Memory B cell (primary cell): ENCODE measurements around the gene MLKL.

Experiments
- ATAC-seq: fragments of 150-1000 bp; cut with Tn5 transposase; 2 replicates; pipeline ENCODE4 v1.10.0; 2021; ENCODE audit warnings: low read depth, mild to moderate bottlenecking, moderate library complexity
- DNase-seq, 2 donors: peaks; one replicate each; pipeline ENCODE4 v3.0.0; 2022; ENCODE audit warnings: low spot score in 2 of 2
- H3K27ac Mint-ChIP-seq: one replicate; pipeline ENCODE4 v1.8.0; 2022; ENCODE audit warnings: mild to moderate bottlenecking, moderate library complexity, mixed read lengths
- H3K27me3 Mint-ChIP-seq: one replicate; pipeline ENCODE4 v1.8.0; 2022; ENCODE audit warnings: mixed read lengths
- H3K36me3 Mint-ChIP-seq: one replicate; pipeline ENCODE4 v1.8.0; 2022; ENCODE audit warnings: mild to moderate bottlenecking, mixed read lengths
- H3K4me1 Mint-ChIP-seq: one replicate; pipeline ENCODE4 v1.8.0; 2022; ENCODE audit warnings: mixed read lengths
- H3K4me3 Mint-ChIP-seq: one replicate; pipeline ENCODE4 v1.8.0; 2022; ENCODE audit warnings: mild to moderate bottlenecking, moderate library complexity, mixed read lengths
- H3K9me3 Mint-ChIP-seq: one replicate; pipeline ENCODE4 v1.8.0; 2022; ENCODE audit warnings: mixed read lengths

The MLKL gene

GRCh38 chr16:74738113-74738541 lies 37.5 kb upstream of the MLKL start:
- Mint-ChIP-seq H3K36me3 (peaks cover 7% of the 10 kb centered on the region), H3K9me3 (no peaks in the 10 kb centered on the region), H3K27me3 (peaks cover 3% of the 10 kb centered on the region), H3K27ac (no peak overlapping the region), H3K4me3 (no peak overlapping the region), H3K4me1 (peaks cover 2% of the 10 kb centered on the region)
- ATAC-seq (no peak), DNase-seq (no peak)

GRCh38 chr16:74737521-74737920 lies 36.9 kb upstream of the MLKL start:
- H3K4me1 Mint-ChIP-seq = peaks cover 2% of the 10 kb centered on the region
- ATAC-seq (no peak), DNase-seq (no peak)
- peaks cover 3% of the 10 kb centered on the region for H3K27me3 Mint-ChIP-seq
- H3K36me3 Mint-ChIP-seq = peaks cover 11% of the 10 kb centered on the region
- no peak overlapping the region for H3K27ac Mint-ChIP-seq
- H3K9me3 Mint-ChIP-seq = no peaks in the 10 kb centered on the region
- H3K4me3 Mint-ChIP-seq = no peak overlapping the region

- Mint-ChIP-seq H3K27ac (no peak overlapping the region), H3K9me3 (no peaks in the 10 kb centered on the region), H3K4me3 (no peak overlapping the region), H3K4me1 (peaks cover 2% of the 10 kb centered on the region), H3K36me3 (peaks cover 12% of the 10 kb centered on the region), H3K27me3 (peaks cover 3% of the 10 kb centered on the region)
- no peak for ATAC-seq
- DNase-seq = no peak
Observed at GRCh38 chr16:74736531-74737157, 36.0 kb upstream of the MLKL start.

GRCh38 chr16:74735554-74735953 lies 34.9 kb upstream of the MLKL start:
- Mint-ChIP-seq H3K27me3 (peaks cover 3% of the 10 kb centered on the region), H3K9me3 (no peaks in the 10 kb centered on the region), H3K36me3 (peaks cover 13% of the 10 kb centered on the region), H3K4me3 (no peak overlapping the region), H3K4me1 (peaks cover 2% of the 10 kb centered on the region), H3K27ac (no peak overlapping the region)
- DNase-seq (no peak), ATAC-seq (no peak)

- no peak overlapping the region for H3K4me3 Mint-ChIP-seq
- DNase-seq (no peak), ATAC-seq (no peak)
- H3K4me1 Mint-ChIP-seq = peaks cover 2% of the 10 kb centered on the region
- peaks cover 13% of the 10 kb centered on the region for H3K36me3 Mint-ChIP-seq
- no peak overlapping the region for H3K27ac Mint-ChIP-seq
- H3K27me3 Mint-ChIP-seq = peaks cover 3% of the 10 kb centered on the region
- no peaks in the 10 kb centered on the region for H3K9me3 Mint-ChIP-seq
Observed at GRCh38 chr16:74735162-74735452, 34.4 kb upstream of the MLKL start.

GRCh38 chr16:74734361-74735161 lies 33.9 kb upstream of the MLKL start:
- Mint-ChIP-seq H3K27ac (no peak overlapping the region), H3K36me3 (peaks cover 10% of the 10 kb centered on the region), H3K9me3 (no peaks in the 10 kb centered on the region), H3K4me1 (no peaks in the 10 kb centered on the region), H3K27me3 (no peaks in the 10 kb centered on the region), H3K4me3 (no peak overlapping the region)
- DNase-seq (no peak), ATAC-seq (no peak)

GRCh38 chr16:74732707-74733350 lies 32.2 kb upstream of the MLKL start:
- Mint-ChIP-seq H3K36me3 (peaks cover 11% of the 10 kb centered on the region), H3K4me3 (no peak overlapping the region), H3K27me3 (no peaks in the 10 kb centered on the region), H3K9me3 (no peaks in the 10 kb centered on the region), H3K4me1 (no peaks in the 10 kb centered on the region), H3K27ac (no peak overlapping the region)
- no peak for DNase-seq
- no peak for ATAC-seq

GRCh38 chr16:74731853-74732477 lies 31.3 kb upstream of the MLKL start:
- ATAC-seq = no peak
- H3K27me3 Mint-ChIP-seq = no peaks in the 10 kb centered on the region
- H3K27ac Mint-ChIP-seq = no peak overlapping the region
- peaks cover 2% of the 10 kb centered on the region for H3K9me3 Mint-ChIP-seq
- H3K4me1 Mint-ChIP-seq = no peaks in the 10 kb centered on the region
- no peak for DNase-seq
- peaks cover 16% of the 10 kb centered on the region for H3K36me3 Mint-ChIP-seq
- no peak overlapping the region for H3K4me3 Mint-ChIP-seq

- H3K36me3 Mint-ChIP-seq = peaks cover 24% of the 10 kb centered on the region
- no peak for ATAC-seq
- no peak overlapping the region for H3K27ac Mint-ChIP-seq
Observed at GRCh38 chr16:74729783-74730683, 29.4 kb upstream of the MLKL start.

GRCh38 chr16:74727903-74728302 lies 27.2 kb upstream of the MLKL start:
- Mint-ChIP-seq H3K4me3 (no peak overlapping the region), H3K27ac (no peak overlapping the region), H3K27me3 (peaks cover 3% of the 10 kb centered on the region), H3K36me3 (peaks cover 21% of the 10 kb centered on the region), H3K4me1 (no peaks in the 10 kb centered on the region), H3K9me3 (peaks cover 2% of the 10 kb centered on the region)
- ATAC-seq (no peak), DNase-seq (no peak)

More at GRCh38 chr16:74729783-74730683, 29.4 kb upstream of the MLKL start:
- no peak overlapping the region for H3K4me3 Mint-ChIP-seq
- DNase-seq = no peak
- H3K4me1 Mint-ChIP-seq = no peaks in the 10 kb centered on the region
- peaks cover 2% of the 10 kb centered on the region for H3K9me3 Mint-ChIP-seq
- no peaks in the 10 kb centered on the region for H3K27me3 Mint-ChIP-seq

- no peak for ATAC-seq
- DNase-seq = no peak
- no peak overlapping the region for H3K27ac Mint-ChIP-seq
- H3K4me1 Mint-ChIP-seq = no peaks in the 10 kb centered on the region
- H3K4me3 Mint-ChIP-seq = no peak overlapping the region
- peaks cover 3% of the 10 kb centered on the region for H3K27me3 Mint-ChIP-seq
- peaks cover 19% of the 10 kb centered on the region for H3K36me3 Mint-ChIP-seq
- peaks cover 2% of the 10 kb centered on the region for H3K9me3 Mint-ChIP-seq
Observed at GRCh38 chr16:74726716-74727115, 26.1 kb upstream of the MLKL start.

GRCh38 chr16:74725651-74726455 lies 25.2 kb upstream of the MLKL start:
- peaks cover 3% of the 10 kb centered on the region for H3K27me3 Mint-ChIP-seq
- no peaks in the 10 kb centered on the region for H3K4me1 Mint-ChIP-seq
- H3K36me3 Mint-ChIP-seq = peaks cover 18% of the 10 kb centered on the region
- ATAC-seq = no peak
- H3K27ac Mint-ChIP-seq = no peak overlapping the region
- DNase-seq = no peak
- peaks cover 2% of the 10 kb centered on the region for H3K9me3 Mint-ChIP-seq
- no peak overlapping the region for H3K4me3 Mint-ChIP-seq
